T-helper 17 cell (primary cell): Measurements from ENCODE around the gene RXRA. TPM values are rescaled to one million over a fixed set of nuclear protein-coding genes. Genes with fewer than 3 reads are reported as not detected.

Experiments
- ATAC-seq: fragments of 150-1000 bp; cut with Tn5 transposase; 2 replicates; pipeline ENCODE4 v1.10.0; 2021; ENCODE audit warnings: mild to moderate bottlenecking, moderate library complexity
- DNase-seq, 3 donors: peaks; one replicate each; pipeline versions ENCODE4 v3.0.0 to v3.0.0-alpha.2; 2020 to 2021
- H3K9me3 ChIP-seq: one replicate; pipeline ENCODE4 v1.7.0; 2013; ENCODE audit warnings: low read length, mild to moderate bottlenecking; ENCODE audit not compliant: control insufficient read depth, poor library complexity, severe bottlenecking
- H3K27ac Mint-ChIP-seq: one replicate; pipeline ENCODE4 v1.8.0; 2022; ENCODE audit warnings: mild to moderate bottlenecking, moderate library complexity, mixed read lengths
- H3K27me3 Mint-ChIP-seq: one replicate; pipeline ENCODE4 v1.8.0; 2022; ENCODE audit warnings: mixed read lengths
- H3K36me3 Mint-ChIP-seq: one replicate; pipeline ENCODE4 v1.8.0; 2022; ENCODE audit warnings: low read depth, mixed read lengths
- H3K4me1 Mint-ChIP-seq: one replicate; pipeline ENCODE4 v1.8.0; 2022; ENCODE audit warnings: mild to moderate bottlenecking, mixed read lengths
- H3K4me3 Mint-ChIP-seq: one replicate; pipeline ENCODE4 v1.8.0; 2022; ENCODE audit warnings: mild to moderate bottlenecking, moderate library complexity, mixed read lengths
- total RNA-seq, 4 donors: library from RNA in 2 of 4; stranded (reverse) in 2 of 4; gene quantifications; one replicate each; pipeline ENCODE4 v1.2.3 and lab custom pipeline; 2022 to 2026

The RXRA gene
- total RNA-seq, 2 donors from 2014 or later: 7.5 to 10.6 TPM

GRCh38 chr9:134288746-134289145 lies 37.5 kb upstream of the RXRA start:
- DNase-seq (no peak), ATAC-seq (no peak)
- H3K27ac Mint-ChIP-seq: no peak overlapping the region
- H3K36me3 Mint-ChIP-seq: no peaks in the 10 kb centered on the region
- no peak overlapping the region for H3K4me3 Mint-ChIP-seq
- no peaks in the 10 kb centered on the region for H3K9me3 ChIP-seq
- peaks cover 5% of the 10 kb centered on the region for H3K4me1 Mint-ChIP-seq
- peaks cover 25% of the 10 kb centered on the region for H3K27me3 Mint-ChIP-seq

- Mint-ChIP-seq H3K36me3 (no peaks in the 10 kb centered on the region), H3K4me1 (peaks cover 5% of the 10 kb centered on the region), H3K27ac (no peak overlapping the region), H3K27me3 (peaks cover 25% of the 10 kb centered on the region), H3K4me3 (no peak overlapping the region)
- H3K9me3 ChIP-seq: no peaks in the 10 kb centered on the region
- ATAC-seq: no peak
- DNase-seq: no peak
These were observed 36.9 kb upstream of the RXRA start for GRCh38 chr9:134289241-134289875.

GRCh38 chr9:134290603-134291451 lies 35.4 kb upstream of the RXRA start:
- Mint-ChIP-seq H3K36me3 (no peaks in the 10 kb centered on the region), H3K27ac (no peak overlapping the region), H3K4me3 (no peak overlapping the region), H3K4me1 (peaks cover 2% of the 10 kb centered on the region), H3K27me3 (peaks cover 27% of the 10 kb centered on the region)
- H3K9me3 ChIP-seq: no peaks in the 10 kb centered on the region
- DNase-seq (no peak), ATAC-seq (no peak)

GRCh38 chr9:134291452-134291881 lies 34.8 kb upstream of the RXRA start:
- Mint-ChIP-seq H3K27me3 (peaks cover 27% of the 10 kb centered on the region), H3K36me3 (peaks cover 2% of the 10 kb centered on the region)
- no peak for ATAC-seq

GRCh38 chr9:134291961-134292871 lies 34.0 kb upstream of the RXRA start:
- Mint-ChIP-seq H3K36me3 (peaks cover 2% of the 10 kb centered on the region), H3K4me1 (no peaks in the 10 kb centered on the region), H3K27me3 (peaks cover 20% of the 10 kb centered on the region), H3K27ac (no peak overlapping the region), H3K4me3 (no peak overlapping the region)
- DNase-seq (no peak), ATAC-seq (no peak)
- no peaks in the 10 kb centered on the region for H3K9me3 ChIP-seq

More at GRCh38 chr9:134291452-134291881, 34.8 kb upstream of the RXRA start:
- H3K9me3 ChIP-seq: no peaks in the 10 kb centered on the region
- H3K4me1 Mint-ChIP-seq: peaks cover 2% of the 10 kb centered on the region
- DNase-seq: no peak
- no peak overlapping the region for H3K27ac Mint-ChIP-seq
- H3K4me3 Mint-ChIP-seq: no peak overlapping the region

GRCh38 chr9:134293031-134293521 lies 33.2 kb upstream of the RXRA start:
- ATAC-seq (no peak), DNase-seq (no peak)
- Mint-ChIP-seq H3K27me3 (peaks cover 16% of the 10 kb centered on the region), H3K4me3 (no peak overlapping the region), H3K4me1 (no peaks in the 10 kb centered on the region), H3K27ac (no peak overlapping the region), H3K36me3 (peaks cover 2% of the 10 kb centered on the region)
- H3K9me3 ChIP-seq: no peaks in the 10 kb centered on the region

- ATAC-seq (no peak), DNase-seq (no peak)
- Mint-ChIP-seq H3K36me3 (peaks cover 2% of the 10 kb centered on the region), H3K4me1 (no peaks in the 10 kb centered on the region), H3K4me3 (no peak overlapping the region), H3K27ac (no peak overlapping the region), H3K27me3 (peaks cover 14% of the 10 kb centered on the region)
- no peaks in the 10 kb centered on the region for H3K9me3 ChIP-seq
These were observed 32.6 kb upstream of the RXRA start for GRCh38 chr9:134293611-134294152.

GRCh38 chr9:134294153-134295071 lies 31.8 kb upstream of the RXRA start:
- peaks cover 2% of the 10 kb centered on the region for H3K36me3 Mint-ChIP-seq
- no peaks in the 10 kb centered on the region for H3K4me1 Mint-ChIP-seq
- H3K27ac Mint-ChIP-seq: no peak overlapping the region
- H3K9me3 ChIP-seq: no peaks in the 10 kb centered on the region
- peaks cover 12% of the 10 kb centered on the region for H3K27me3 Mint-ChIP-seq
- ATAC-seq (no peak), DNase-seq (no peak)
- H3K4me3 Mint-ChIP-seq: no peak overlapping the region

- Mint-ChIP-seq H3K4me1 (no peaks in the 10 kb centered on the region), H3K4me3 (no peak overlapping the region), H3K27ac (no peak overlapping the region), H3K36me3 (peaks cover 2% of the 10 kb centered on the region), H3K27me3 (peaks cover 4% of the 10 kb centered on the region)
- DNase-seq (no peak), ATAC-seq (no peak)
- H3K9me3 ChIP-seq: no peaks in the 10 kb centered on the region
These were observed 31.0 kb upstream of the RXRA start for GRCh38 chr9:134295101-134295745.

GRCh38 chr9:134295746-134296250 lies 30.5 kb upstream of the RXRA start:
- DNase-seq (no peak), ATAC-seq (no peak)
- Mint-ChIP-seq H3K27ac (no peak overlapping the region), H3K27me3 (peaks cover 4% of the 10 kb centered on the region), H3K4me3 (peak overlapping the region; percentile 55), H3K4me1 (peaks cover 2% of the 10 kb centered on the region), H3K36me3 (peaks cover 2% of the 10 kb centered on the region)
- H3K9me3 ChIP-seq: no peaks in the 10 kb centered on the region

- H3K4me3 Mint-ChIP-seq: no peak overlapping the region
These were observed 29.8 kb upstream of the RXRA start for GRCh38 chr9:134296301-134297082.

More at GRCh38 chr9:134296301-134297082, 29.8 kb upstream of the RXRA start:
- peaks cover 3% of the 10 kb centered on the region for H3K4me1 Mint-ChIP-seq
- H3K27ac Mint-ChIP-seq: no peak overlapping the region
- DNase-seq: no peak
- no peaks in the 10 kb centered on the region for H3K9me3 ChIP-seq
- H3K27me3 Mint-ChIP-seq: peaks cover 4% of the 10 kb centered on the region
- H3K36me3 Mint-ChIP-seq: peaks cover 2% of the 10 kb centered on the region
- ATAC-seq: no peak
